Progenitor cell of endocrine pancreas (in vitro differentiated cells): ENCODE measurements around the gene GTF2A1. TPM values are rescaled to one million over a fixed set of nuclear protein-coding genes. Genes with fewer than 3 reads are reported as not detected.

Experiments
- DNase-seq: peaks from one replicate; pipeline ENCODE4 v3.0.0; 2021; ENCODE audit warnings: low spot score; ENCODE audit not compliant: unreplicated experiment
- H3K27ac Mint-ChIP-seq: 2 replicates; pipeline ENCODE4 v1.8.0; 2021; ENCODE audit warnings: mild to moderate bottlenecking, moderate library complexity, mixed read lengths
- H3K27me3 Mint-ChIP-seq: 2 replicates; pipeline ENCODE4 v1.8.0; 2021; ENCODE audit warnings: mixed read lengths
- H3K36me3 Mint-ChIP-seq: 2 replicates; pipeline ENCODE4 v1.8.0; 2022; ENCODE audit warnings: mixed read lengths; ENCODE audit not compliant: insufficient read depth
- H3K4me1 Mint-ChIP-seq: 2 replicates; pipeline ENCODE4 v1.8.0; 2021; ENCODE audit warnings: low read depth, mixed read lengths
- H3K4me3 Mint-ChIP-seq: 2 replicates; pipeline ENCODE4 v1.8.0; 2021; ENCODE audit warnings: low read depth, mild to moderate bottlenecking, moderate library complexity, mixed read lengths
- H3K9me3 Mint-ChIP-seq: 2 replicates; pipeline ENCODE4 v1.8.0; 2021; ENCODE audit warnings: low read depth, mixed read lengths
- CTCF ChIP-seq: fragments of 200-600 bp; sonication (generic); IDR thresholded peaks from one replicate; pipeline ENCODE4 v1.5.0; 2021; ENCODE audit warnings: antibody characterized with exemption, mild to moderate bottlenecking; ENCODE audit not compliant: unreplicated experiment
- total RNA-seq: library from RNA; stranded (reverse); gene quantifications from 2 replicates; pipeline ENCODE4 v1.2.1, GENCODE V29; 2021

Gene GTF2A1
- total RNA-seq, 1 donor from 2014 or later: 33.4 TPM

GRCh38 chr14:81264671-81265070 is 43.9 kb upstream of the GTF2A1 start:
- Mint-ChIP-seq H3K9me3 (no peaks in the 10 kb centered on the region), H3K27ac (no peak overlapping the region), H3K4me3 (no peak overlapping the region), H3K36me3 (peaks cover 27% of the 10 kb centered on the region), H3K27me3 (no peaks in the 10 kb centered on the region), H3K4me1 (peaks cover 10% of the 10 kb centered on the region)
- no peak for TF ChIP-seq CTCF
- no peak for DNase-seq

- Mint-ChIP-seq H3K36me3 (peaks cover 29% of the 10 kb centered on the region), H3K4me1 (peaks cover 7% of the 10 kb centered on the region)
- TF ChIP-seq CTCF: no peak
These were observed 43.1 kb upstream of the GTF2A1 start for GRCh38 chr14:81263777-81264410.

GRCh38 chr14:81261176-81261575 is 40.4 kb upstream of the GTF2A1 start:
- peak overlapping the region; percentile 52 for H3K27ac Mint-ChIP-seq
- no peak for TF ChIP-seq CTCF
- H3K36me3 Mint-ChIP-seq: peaks cover 21% of the 10 kb centered on the region
- no peak for DNase-seq
- no peak overlapping the region for H3K4me3 Mint-ChIP-seq
- peaks cover 7% of the 10 kb centered on the region for H3K4me1 Mint-ChIP-seq
- no peaks in the 10 kb centered on the region for H3K27me3 Mint-ChIP-seq
- no peaks in the 10 kb centered on the region for H3K9me3 Mint-ChIP-seq

More at GRCh38 chr14:81263777-81264410, 43.1 kb upstream of the GTF2A1 start:
- no peaks in the 10 kb centered on the region for H3K9me3 Mint-ChIP-seq
- H3K4me3 Mint-ChIP-seq: no peak overlapping the region
- no peak for DNase-seq
- H3K27me3 Mint-ChIP-seq: no peaks in the 10 kb centered on the region
- peak overlapping the region; percentile 7 for H3K27ac Mint-ChIP-seq

GRCh38 chr14:81260732-81261131 is 40.0 kb upstream of the GTF2A1 start:
- Mint-ChIP-seq H3K4me1 (peaks cover 7% of the 10 kb centered on the region), H3K27ac (no peak overlapping the region), H3K36me3 (peaks cover 21% of the 10 kb centered on the region), H3K27me3 (no peaks in the 10 kb centered on the region), H3K4me3 (no peak overlapping the region), H3K9me3 (no peaks in the 10 kb centered on the region)
- no peak for DNase-seq
- no peak for TF ChIP-seq CTCF

GRCh38 chr14:81256289-81256960 is 35.7 kb upstream of the GTF2A1 start:
- Mint-ChIP-seq H3K4me1 (no peaks in the 10 kb centered on the region), H3K9me3 (peaks cover 3% of the 10 kb centered on the region), H3K27ac (peak overlapping the region; percentile 82), H3K4me3 (no peak overlapping the region), H3K27me3 (no peaks in the 10 kb centered on the region), H3K36me3 (peaks cover 13% of the 10 kb centered on the region)
- TF ChIP-seq CTCF: no peak
- no peak for DNase-seq
